Smooth muscle cell (in vitro differentiated cells): ENCODE data around the gene ST3GAL5. TPM values are rescaled to one million over a fixed set of nuclear protein-coding genes. Genes with fewer than 3 reads are reported as not detected.

ENCODE experiments used
- DNase-seq: peaks from one replicate; lab custom pipeline; 2025; ENCODE audit not compliant: unreplicated experiment; lab: John Stamatoyannopoulos, UW
- H2AFZ ChIP-seq: fragments of 200-600 bp; sonication (generic); 2 replicates; pipeline ENCODE4 v1.6.0; 2016; ENCODE audit warnings: antibody characterized with exemption, low read depth, mild to moderate bottlenecking
- H3F3A ChIP-seq: fragments of 200-600 bp; sonication (generic); 2 replicates; pipeline ENCODE4 v1.6.0; 2017; ENCODE audit warnings: antibody characterized with exemption, low read depth
- H3K27ac ChIP-seq: fragments of 200-600 bp; sonication (generic); 2 replicates; pipeline ENCODE4 v1.5.1; 2016; ENCODE audit warnings: low read depth, mild to moderate bottlenecking
- H3K27me3 ChIP-seq: fragments of 200-600 bp; sonication (generic); 2 replicates; pipeline ENCODE4 v1.6.1; 2016; ENCODE audit warnings: low read depth, mild to moderate bottlenecking
- H3K36me3 ChIP-seq: fragments of 200-600 bp; sonication (generic); 2 replicates; pipeline ENCODE4 v1.5.1; 2016; ENCODE audit warnings: low read depth
- H3K4me1 ChIP-seq: fragments of 200-600 bp; sonication (generic); 2 replicates; pipeline ENCODE4 v1.5.1; 2016; ENCODE audit warnings: low read depth
- H3K4me2 ChIP-seq: fragments of 200-600 bp; sonication (generic); 2 replicates; pipeline ENCODE4 v1.6.0; 2016; ENCODE audit warnings: mild to moderate bottlenecking
- H3K4me3 ChIP-seq: fragments of 200-600 bp; sonication (generic); 2 replicates; pipeline ENCODE4 v1.5.1; 2016; ENCODE audit warnings: mild to moderate bottlenecking
- H3K79me2 ChIP-seq: fragments of 200-600 bp; sonication (generic); 2 replicates; pipeline ENCODE4 v1.6.0; 2016; ENCODE audit warnings: low read depth, mild to moderate bottlenecking
- H3K9ac ChIP-seq: fragments of 200-600 bp; sonication (generic); 2 replicates; pipeline ENCODE4 v1.6.0; 2016; ENCODE audit warnings: low read depth
- H3K9me3 ChIP-seq: fragments of 200-600 bp; sonication (generic); replicated peaks from 2 replicates; pipeline ENCODE4 v1.5.1; 2016; ENCODE audit warnings: low read depth
- H4K20me1 ChIP-seq: fragments of 200-600 bp; sonication (generic); 2 replicates; pipeline ENCODE4 v1.6.0; 2016; ENCODE audit warnings: low read depth
- CTCF ChIP-seq: fragments of 200-600 bp; sonication (generic); IDR thresholded peaks from 2 replicates; pipeline ENCODE4 v1.5.1; 2017; ENCODE audit warnings: borderline replicate concordance, mild to moderate bottlenecking, antibody characterized with exemption; ENCODE audit not compliant: insufficient read depth, poor library complexity, severe bottlenecking
- WGBS: methylation state at CpG from one replicate; pipeline ENCODE4 v1.1.7; 2016; ENCODE audit warnings: low lambda C conversion rate; 5-methylcytosine and 5-hydroxymethylcytosine counted together
- polyA plus RNA-seq: library from polyadenylated mRNA; unstranded; fragments of >200 nt; fragmentation: Nextera tagmentation; extraction: Ambion mirVana; gene quantifications from 2 replicates; pipeline ENCODE4 v1.2.1, GENCODE V29; 2016
- total RNA-seq: library from RNA; depleted of rRNA; stranded (reverse); fragments of >200 nt; gene quantifications from 2 replicates; pipeline ENCODE4 v1.2.3, GENCODE V29; 2014

ST3GAL5 gene
- total RNA-seq = 21.3 and 26.4 TPM in 2 replicates
- 10.9 and 12.3 TPM in 2 replicates for polyA plus RNA-seq

GRCh38 chr2:85888684-85889626, at the start of gene ST3GAL5:
TSS of gene ST3GAL5 (minus strand) at chr2:85888990. CDS start at chr2:85888905, 85 bp downstream.
- under 1% methylated on average over 58 of the region's 94 CpGs for WGBS
- H3K27ac ChIP-seq = peak within 1 kb of the TSS; percentile 70
- H3K9me3 ChIP-seq = no peaks in the 10 kb centered on the region
- H4K20me1 ChIP-seq = peaks cover 16% of the 10 kb centered on the region
- H3K4me1 ChIP-seq = peaks cover 27% of the 10 kb centered on the region
- DNase-seq = peak; percentile 67
- peak within 1 kb of the TSS; percentile 55 for H3K9ac ChIP-seq
- H3K79me2 ChIP-seq = peaks cover 10% of the 10 kb centered on the region
- peak within 1 kb of the TSS; percentile 89 for H3K4me2 ChIP-seq
- no peaks in the 10 kb centered on the region for H3K36me3 ChIP-seq
- peak within 1 kb of the TSS; percentile 67 for H3K4me3 ChIP-seq
- H3K27me3 ChIP-seq = no peaks in the 10 kb centered on the region
- peaks cover 30% of the 10 kb centered on the region for H3F3A ChIP-seq
- peak within 1 kb of the TSS; percentile 88 for H2AFZ ChIP-seq
- peak; percentile 88 for TF ChIP-seq CTCF

DNA sequence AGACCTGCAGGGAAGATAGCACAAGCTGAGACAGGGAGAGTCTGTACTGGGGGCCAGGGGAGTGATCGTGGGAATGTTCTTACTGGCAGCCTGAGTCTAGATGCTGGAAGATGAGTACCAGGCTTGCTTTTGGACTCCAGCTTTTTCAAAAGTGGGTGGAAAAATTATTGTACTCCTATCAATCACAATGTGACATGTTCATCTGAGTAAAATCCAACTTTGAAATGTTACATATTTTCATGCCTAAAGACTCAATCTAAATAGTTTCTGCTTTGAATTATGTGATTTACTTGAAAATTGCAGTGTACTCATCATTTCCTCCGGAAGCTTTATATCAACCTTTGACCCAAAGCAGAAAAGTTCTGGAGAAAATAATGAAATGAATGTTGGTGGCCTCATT, 49.7 kb upstream of the ST3GAL5 start:
- no peaks in the 10 kb centered on the region for H3K36me3 ChIP-seq

DNA sequence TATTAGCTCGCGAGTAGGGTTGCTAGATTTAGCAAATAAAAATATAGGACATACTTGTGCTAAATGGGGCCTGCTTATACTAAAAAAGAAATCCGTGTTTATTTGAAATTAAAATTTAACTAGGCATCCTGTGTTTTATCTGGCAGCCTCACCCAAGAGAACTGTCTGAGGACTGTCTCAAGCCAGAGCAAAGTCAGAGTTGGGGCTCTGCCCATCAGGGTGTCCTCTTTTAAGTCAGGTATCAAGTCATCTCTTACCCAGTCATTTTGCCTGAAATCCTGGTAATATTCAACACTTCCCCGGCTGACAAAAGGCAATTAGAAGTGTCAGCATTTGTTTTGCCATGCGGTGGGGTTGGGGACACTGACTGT, 48.3 kb upstream of the ST3GAL5 start:
- no peak for DNase-seq
- no peak overlapping the region for H3K9ac ChIP-seq
- peaks cover 15% of the 10 kb centered on the region for H3K4me1 ChIP-seq
- H3F3A ChIP-seq = peaks cover 14% of the 10 kb centered on the region
- H3K4me2 ChIP-seq = no peak overlapping the region
- no peak overlapping the region for H3K4me3 ChIP-seq
- TF ChIP-seq CTCF = no peak
- H3K9me3 ChIP-seq = no peaks in the 10 kb centered on the region
- H3K27me3 ChIP-seq = no peaks in the 10 kb centered on the region
- no peaks in the 10 kb centered on the region for H4K20me1 ChIP-seq
- H2AFZ ChIP-seq = no peak overlapping the region
- no peaks in the 10 kb centered on the region for H3K79me2 ChIP-seq
- 92% methylated on average over 5 of the region's 5 CpGs for WGBS
- no peak overlapping the region for H3K27ac ChIP-seq
- H3K36me3 ChIP-seq = no peaks in the 10 kb centered on the region

More for the DNA sequence above, 49.7 kb upstream of the ST3GAL5 start:
- 93% methylated on average over 2 of the region's 2 CpGs for WGBS
- H3K9ac ChIP-seq = no peak overlapping the region
- H3K27me3 ChIP-seq = no peaks in the 10 kb centered on the region
- H2AFZ ChIP-seq = no peak overlapping the region
- no peaks in the 10 kb centered on the region for H3K79me2 ChIP-seq
- DNase-seq = no peak
- H3K9me3 ChIP-seq = no peaks in the 10 kb centered on the region
- no peak overlapping the region for H3K4me3 ChIP-seq
- peaks cover 14% of the 10 kb centered on the region for H3F3A ChIP-seq
- peaks cover 15% of the 10 kb centered on the region for H3K4me1 ChIP-seq
- H4K20me1 ChIP-seq = no peaks in the 10 kb centered on the region
- no peak for TF ChIP-seq CTCF
- H3K4me2 ChIP-seq = no peak overlapping the region
- no peak overlapping the region for H3K27ac ChIP-seq
